DOHH2 (cell line): ENCODE results near the gene CARD10.
A peak's percentile ranks its signal among the peaks of the same experiment; 100 is the strongest.

ENCODE experiments used
- H3F3A ChIP-seq: fragments of 200-600 bp; sonication (generic), shearing (Covaris generic); 2 replicates; pipeline ENCODE4 v1.6.0; 2016; ENCODE audit warnings: antibody characterized with exemption, mild to moderate bottlenecking; ENCODE audit not compliant: control insufficient read depth, insufficient read depth
- H3K27ac ChIP-seq: fragments of 200-600 bp; sonication (generic); 2 replicates; pipeline ENCODE4 v1.5.1; 2014; ENCODE audit warnings: low read depth, mild to moderate bottlenecking, low read length, moderate library complexity
- H3K27me3 ChIP-seq: fragments of 200-600 bp; sonication (generic); 2 replicates; pipeline ENCODE4 v1.6.1; 2014; ENCODE audit warnings: mild to moderate bottlenecking, low read length, mixed read lengths; ENCODE audit not compliant: control insufficient read depth
- H3K36me3 ChIP-seq: fragments of 200-600 bp; sonication (generic); 2 replicates; pipeline ENCODE4 v1.6.1; 2014; ENCODE audit warnings: mild to moderate bottlenecking, low read length, moderate library complexity, mixed read lengths; ENCODE audit not compliant: control insufficient read depth
- H3K4me1 ChIP-seq: fragments of 200-600 bp; sonication (generic); 2 replicates; pipeline ENCODE4 v1.6.1; 2014; ENCODE audit warnings: mild to moderate bottlenecking, low read length, mixed read lengths; ENCODE audit not compliant: control insufficient read depth
- H3K4me2 ChIP-seq: fragments of 200-600 bp; sonication (generic); 2 replicates; pipeline ENCODE4 v1.6.0; 2014; ENCODE audit warnings: mild to moderate bottlenecking, low read length, moderate library complexity
- H3K4me3 ChIP-seq: fragments of 200-600 bp; sonication (generic); 2 replicates; pipeline ENCODE4 v1.5.1; 2014; ENCODE audit warnings: mild to moderate bottlenecking, low read length, mixed read lengths
- H3K79me2 ChIP-seq: fragments of 200-600 bp; sonication (generic); 2 replicates; pipeline ENCODE4 v1.6.1; 2014; ENCODE audit warnings: mild to moderate bottlenecking, low read length, mixed read lengths; ENCODE audit not compliant: control insufficient read depth
- H3K9me2 ChIP-seq: fragments of 200-600 bp; sonication (generic); replicated peaks from 2 replicates; pipeline ENCODE4 v1.6.1; 2014; ENCODE audit warnings: mild to moderate bottlenecking, low read length, mixed read lengths; ENCODE audit not compliant: control insufficient read depth
- H3K9me3 ChIP-seq: fragments of 200-600 bp; sonication (generic); 2 replicates; pipeline ENCODE4 v1.6.1; 2014; ENCODE audit warnings: antibody characterized with exemption, low read length, mixed read lengths; ENCODE audit not compliant: control insufficient read depth, insufficient read depth
- H4K20me1 ChIP-seq: fragments of 200-600 bp; sonication (generic); 2 replicates; pipeline ENCODE4 v1.6.0; 2014; ENCODE audit warnings: low read depth, mild to moderate bottlenecking, antibody characterized with exemption, low read length, moderate library complexity; ENCODE audit not compliant: control insufficient read depth, insufficient read depth
- CTCF ChIP-seq: fragments of 200-600 bp; sonication (generic); IDR thresholded peaks from one replicate; pipeline ENCODE4 v1.5.1; 2014; ENCODE audit warnings: antibody characterized with exemption, mild to moderate bottlenecking, low read depth, low read length; ENCODE audit not compliant: poor library complexity, severe bottlenecking
- EZH2phosphoT487 ChIP-seq: fragments of 200-600 bp; sonication (generic); IDR thresholded peaks from 2 replicates; pipeline ENCODE4 v1.6.1; 2017; ENCODE audit warnings: borderline replicate concordance, mild to moderate bottlenecking, antibody characterized with exemption, low read length, moderate library complexity, mixed read lengths

The CARD10 gene

GRCh38 chr22:37459206-37459605 lies 60.0 kb downstream of the CARD10 start:
- Histone ChIP-seq H3F3A (peaks cover 12% of the 10 kb centered on the region), H3K4me3 (no peak overlapping the region), H3K27ac (no peak overlapping the region), H4K20me1 (no peaks in the 10 kb centered on the region), H3K79me2 (no peaks in the 10 kb centered on the region), H3K9me2 (no peaks in the 10 kb centered on the region), H3K9me3 (no peaks in the 10 kb centered on the region), H3K36me3 (no peaks in the 10 kb centered on the region), H3K4me2 (no peak overlapping the region), H3K4me1 (peaks cover 5% of the 10 kb centered on the region), H3K27me3 (no peaks in the 10 kb centered on the region)
- no peak for TF ChIP-seq CTCF
- no peak for TF ChIP-seq EZH2phosphoT487

DNA sequence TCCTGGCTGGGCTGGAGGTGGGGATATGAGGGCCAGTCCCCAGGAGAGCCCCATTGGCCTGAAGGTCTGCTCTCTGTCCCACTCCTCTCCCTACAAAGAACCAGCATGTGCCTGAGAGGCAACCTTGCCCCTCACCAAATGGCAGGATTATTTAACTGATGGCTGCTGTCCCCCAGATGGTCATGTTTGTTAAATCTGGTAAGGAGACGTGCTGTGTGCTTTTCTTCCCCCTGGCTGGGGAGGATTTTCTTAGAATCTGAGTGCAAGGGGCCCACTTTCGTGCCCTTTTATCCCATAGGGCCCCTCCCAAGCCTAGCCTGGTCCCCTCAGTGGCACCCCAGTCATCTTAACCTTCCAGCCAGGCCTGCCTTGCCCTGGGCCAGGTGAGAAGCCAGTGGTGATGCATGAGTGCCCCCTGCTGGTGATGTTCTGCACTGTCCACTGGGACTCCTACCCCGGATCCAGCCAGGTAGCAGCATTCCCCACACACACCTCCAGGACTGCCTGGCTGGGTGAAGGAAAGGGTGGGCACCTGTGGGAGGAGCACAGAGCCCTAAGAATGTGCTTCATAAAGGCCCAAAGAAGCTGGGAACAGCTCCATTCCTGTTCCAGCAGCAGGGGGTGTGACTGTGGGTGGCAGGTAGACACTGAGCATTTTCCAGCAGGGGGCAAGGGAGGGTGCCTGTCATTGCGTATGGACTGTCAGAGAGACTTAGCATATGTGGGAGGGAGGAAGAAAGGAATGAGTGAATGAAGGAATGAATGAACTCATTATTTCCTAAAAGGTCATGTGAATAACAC lies 61.9 kb downstream of the CARD10 start:
- no peak overlapping the region for H3K27ac ChIP-seq
- H3K4me1 ChIP-seq: peaks cover 13% of the 10 kb centered on the region
- H3K4me3 ChIP-seq: no peak overlapping the region
- no peaks in the 10 kb centered on the region for H3K9me3 ChIP-seq
- no peaks in the 10 kb centered on the region for H3K79me2 ChIP-seq
- H4K20me1 ChIP-seq: no peaks in the 10 kb centered on the region
- H3K9me2 ChIP-seq: no peaks in the 10 kb centered on the region
- TF ChIP-seq EZH2phosphoT487 (no peak), CTCF (peak; percentile 100)
- no peaks in the 10 kb centered on the region for H3K36me3 ChIP-seq
- no peaks in the 10 kb centered on the region for H3K27me3 ChIP-seq
- H3F3A ChIP-seq: peaks cover 4% of the 10 kb centered on the region
- H3K4me2 ChIP-seq: no peak overlapping the region

- Histone ChIP-seq H3K36me3 (no peaks in the 10 kb centered on the region), H3K4me2 (no peak overlapping the region), H3F3A (peaks cover 4% of the 10 kb centered on the region), H3K27me3 (no peaks in the 10 kb centered on the region), H3K4me1 (peaks cover 19% of the 10 kb centered on the region), H3K4me3 (no peak overlapping the region), H3K9me3 (no peaks in the 10 kb centered on the region), H3K9me2 (no peaks in the 10 kb centered on the region), H3K27ac (no peak overlapping the region), H4K20me1 (no peaks in the 10 kb centered on the region), H3K79me2 (no peaks in the 10 kb centered on the region)
- no peak for TF ChIP-seq CTCF
Measured at GRCh38 chr22:37456346-37456745, 62.9 kb downstream of the CARD10 start.
